Panc1 (cell line): ENCODE measurements around the gene ARHGEF17. TPM values are rescaled to one million over a fixed set of nuclear protein-coding genes. Genes with fewer than 3 reads are reported as not detected.

Experiments
- ATAC-seq: fragments of 200-7000 bp; cut with Tn5 transposase; 2 replicates; pipeline ENCODE4 v1.9.1; 2020; ENCODE audit warnings: mild to moderate bottlenecking, moderate library complexity
- BruUV-seq: library from RNA; stranded (reverse); fragments of 400-500 nt; replicated peaks from 2 replicates; lab custom pipeline; 2021; lab: Mats Ljungman, UMichigan
- CTCF ChIA-PET: fragments of 300-600 bp; sonication (Branson Sonifier 250); formaldehyde crosslinking; loops from one replicate; lab custom pipeline; 2022; ENCODE audit warnings: antibody characterized with exemption; lab: Charles Lee
- POLR2A ChIA-PET: fragments of 300-600 bp; sonication (Branson Sonifier 250); formaldehyde crosslinking; loops from one replicate; lab custom pipeline; 2022; ENCODE audit warnings: antibody characterized with exemption; lab: Charles Lee
- DNase-seq: peaks from one replicate; pipeline ENCODE4 v3.0.0-alpha.2; 2010; ENCODE audit warnings: low read depth, low spot score
- H3K27ac ChIP-seq: 2 replicates; pipeline ENCODE4 v1.5.1; 2011; ENCODE audit warnings: mild to moderate bottlenecking, low read length, inconsistent platforms
- H3K27me3 ChIP-seq: fragments of 200-500 bp; sonication (Bioruptor generic); 2 replicates; pipeline ENCODE4 v1.6.0; 2014; ENCODE audit warnings: low read length, inconsistent platforms; ENCODE audit not compliant: control insufficient read depth, insufficient read depth
- H3K36me3 ChIP-seq: fragments of 200-500 bp; sonication (Bioruptor generic); 2 replicates; pipeline ENCODE4 v1.5.1; 2014; ENCODE audit warnings: inconsistent platforms, mild to moderate bottlenecking, low read length, moderate library complexity; ENCODE audit not compliant: control insufficient read depth, insufficient read depth
- H3K4me1 ChIP-seq: 2 replicates; pipeline ENCODE4 v1.5.1; 2011; ENCODE audit warnings: inconsistent platforms, mild to moderate bottlenecking, low read length, moderate library complexity; ENCODE audit not compliant: control insufficient read depth, insufficient read depth
- H3K4me3 ChIP-seq, 2 experiments: 2 replicates each; pipeline ENCODE4 v1.5.1; 2011 to 2012; ENCODE audit warnings: low read depth in 2 of 2, low read length in 2 of 2, mild to moderate bottlenecking in 2 of 2, inconsistent platforms in 1 of 2, moderate library complexity in 1 of 2
- H3K9me3 ChIP-seq: fragments of 200-500 bp; sonication (Bioruptor generic); 2 replicates; pipeline ENCODE4 v1.5.1; 2014; ENCODE audit warnings: low read depth, mild to moderate bottlenecking, inconsistent platforms, low read length, moderate library complexity; ENCODE audit not compliant: control insufficient read depth, insufficient read depth
- CTCF ChIP-seq: fragments of 450-650 bp; IDR thresholded peaks from 2 replicates; pipeline ENCODE4 v1.5.1; 2017; ENCODE audit warnings: mild to moderate bottlenecking
- POLR2AphosphoS5 ChIP-seq: IDR thresholded peaks from 2 replicates; pipeline ENCODE4 v1.6.1; 2012; ENCODE audit warnings: mild to moderate bottlenecking, low read depth, low read length, moderate library complexity
- REST ChIP-seq, 2 experiments: IDR thresholded peaks; 2 replicates each; pipeline ENCODE4 v1.6.1; 2011 to 2012; ENCODE audit warnings: low read depth in 2 of 2, control low read depth in 1 of 2, low read length in 1 of 2, mild to moderate bottlenecking in 1 of 2, moderate library complexity in 1 of 2; ENCODE audit not compliant: insufficient read depth in 1 of 2
- SIN3A ChIP-seq: IDR thresholded peaks from 2 replicates; pipeline ENCODE4 v1.6.1; 2012; ENCODE audit warnings: low read depth, mild to moderate bottlenecking, low read length, moderate library complexity, borderline replicate concordance; ENCODE audit not compliant: insufficient read depth
- TCF7L2 ChIP-seq: IDR thresholded peaks from 2 replicates; pipeline ENCODE4 v1.6.1; 2011; ENCODE audit warnings: mild to moderate bottlenecking, low read depth, low read length, inconsistent platforms
- in situ Hi-C: cut with HindIII; loops from 2 replicates; pipeline ENCODE4 v1.10.0; 2016; ENCODE audit warnings: low sequenced_read_pairs, low pct_unique_long_range_greater_than_20kb
- intact Hi-C: fragments of 100-400 bp; cut with micrococcal nuclease; formaldehyde crosslinking; loops from one replicate; pipeline ENCODE4 v1.10.0; 2022; ENCODE audit not compliant: unreplicated experiment
- total RNA-seq: library from RNA; stranded (reverse); gene quantifications from one replicate; pipeline ENCODE4 v1.2.1, GENCODE V29; 2021; ENCODE audit not compliant: unreplicated experiment

The ARHGEF17 gene
- total RNA-seq, 1 experiment from 2014 or later = 43.2 TPM

GRCh38 chr11:73401217-73401923 is 93.3 kb downstream of the ARHGEF17 start:
- no peaks in the 10 kb centered on the region for H3K4me1 ChIP-seq
- TF ChIP-seq SIN3A (no peak), POLR2AphosphoS5 (0 out of 2 replicates have a peak, but pooled peaks have one; percentile 19)
- no peak for DNase-seq
- ChIA-PET CTCF (no interaction called here), POLR2A (interaction anchor here (0.6 kb wide), 1 partner anchor 43 kb away, joined by 10 read pairs; no protein-coding TSS in a partner anchor)
- no peak for ATAC-seq
- in situ Hi-C loops = no loop called here
- no peak overlapping the region for H3K4me3 ChIP-seq
- no peaks in the 10 kb centered on the region; the same call in 1 of the 2 replicates for H3K36me3 ChIP-seq
- intact Hi-C loops = loop anchor here (5.0 kb wide), 1 partner anchor 261 kb away; no protein-coding TSS in a partner anchor
- H3K27ac ChIP-seq = no peak overlapping the region
- no peaks in the 10 kb centered on the region for H3K27me3 ChIP-seq
- BruUV-seq = no TSS peak
- H3K9me3 ChIP-seq = no peaks in the 10 kb centered on the region

- DNase-seq = no peak
- H3K27me3 ChIP-seq = no peaks in the 10 kb centered on the region
- in situ Hi-C loops (no loop called here), intact Hi-C loops (loop anchor here (5.0 kb wide), 1 partner anchor 260 kb away; no protein-coding TSS in a partner anchor)
- no peak overlapping the region for H3K4me3 ChIP-seq
- H3K27ac ChIP-seq = no peak overlapping the region
- POLR2A ChIA-PET = interaction anchor here (0.6 kb wide), 1 partner anchor 497 kb away, joined by 4 read pairs; no protein-coding TSS in a partner anchor
- TF ChIP-seq POLR2AphosphoS5 (no peak), CTCF (no peak), SIN3A (no peak), REST (IDR thresholded peaks at IDR 0.05; ENCODE audit: insufficient read depth in 1 of 2, low read depth in 2 of 2, low read length in 1 of 2) (no peak), TCF7L2 (no peak)
- no TSS peak for BruUV-seq
- no peaks in the 10 kb centered on the region for H3K4me1 ChIP-seq
- CTCF ChIA-PET = interaction anchor here (1.8 kb wide), 2 partner anchors 51 to 259 kb away, joined by 4 to 5 read pairs; no protein-coding TSS in a partner anchor
- no peak for ATAC-seq
- H3K9me3 ChIP-seq = no peaks in the 10 kb centered on the region
- H3K36me3 ChIP-seq = no peaks in the 10 kb centered on the region; the same call in 1 of the 2 replicates
Observed at GRCh38 chr11:73401924-73402833, 94.1 kb downstream of the ARHGEF17 start.
